Tibial artery (tissue), 4 donors: ENCODE results near the gene ACOT7.

ENCODE experiments used
- DNase-seq, 2 donors: peaks; one replicate each; pipeline ENCODE4 v3.0.0-alpha.2; 2019
- H3K27ac ChIP-seq, 2 donors: fragments of 200-600 bp; sonication (generic) in 1 of 2; 1 replicate in 1 of 2; 2 replicates in 1 of 2; pipeline ENCODE4 v1.5.1; 2018 to 2019; ENCODE audit warnings: mild to moderate bottlenecking in 1 of 2
- H3K27me3 ChIP-seq, 2 donors: fragments of 200-600 bp; sonication (generic) in 1 of 2; one replicate each; pipeline versions ENCODE4 v1.5.1 to v1.6.0; 2016 to 2019
- H3K36me3 ChIP-seq, 3 donors: fragments of 200-600 bp; sonication (generic) in 2 of 3; one replicate each; pipeline ENCODE4 v1.5.1; 2016 to 2019; ENCODE audit warnings: mild to moderate bottlenecking in 2 of 3
- H3K4me1 ChIP-seq, 4 donors: fragments of 200-600 bp; sonication (generic) in 2 of 4; 1 replicate in 3 of 4; 2 replicates in 1 of 4; pipeline ENCODE4 v1.5.1; 2016 to 2019
- H3K4me3 ChIP-seq, 2 donors: fragments of 200-600 bp; sonication (generic) in 1 of 2; 1 replicate in 1 of 2; 2 replicates in 1 of 2; pipeline ENCODE4 v1.5.1; 2018 to 2019; ENCODE audit warnings: mild to moderate bottlenecking in 2 of 2
- H3K9me3 ChIP-seq, 3 donors: fragments of 200-600 bp; sonication (generic) in 1 of 3; one replicate each; pipeline ENCODE4 v1.5.1; 2016 to 2019
- CTCF ChIP-seq, 2 experiments: fragments of 200-600 bp in 1 of 2; fragments of 450-650 bp in 1 of 2; IDR thresholded peaks; one replicate each; pipeline ENCODE4 v1.5.1; 2017 to 2019; ENCODE audit warnings: antibody characterized with exemption in 2 of 2, mild to moderate bottlenecking in 1 of 2, moderate library complexity in 1 of 2
- intact Hi-C: fragments of 100-400 bp; cut with DNase I; formaldehyde crosslinking; loops from one replicate; pipeline ENCODE4 v1.15.0; 2023; ENCODE audit warnings: low total_unique reads

ACOT7 gene

GRCh38 chr1:6414881-6415626 lies 21.5 kb upstream of the ACOT7 start:
- peaks cover 0 to 25% (median 14%) of the 10 kb centered on the region in 4 donors for H3K4me1 ChIP-seq
- no peak for DNase-seq
- no peak overlapping the region for H3K27ac ChIP-seq
- peaks cover 0 to 98% of the 10 kb centered on the region in 2 donors for H3K27me3 ChIP-seq
- no peaks in the 10 kb centered on the region for H3K36me3 ChIP-seq
- H3K9me3 ChIP-seq, result no peaks in the 10 kb centered on the region
- H3K4me3 ChIP-seq, result no peak overlapping the region
- intact Hi-C loops, result no loop called here
- no peak for TF ChIP-seq CTCF (IDR thresholded peaks at IDR 0.05)

- no peak overlapping the region for H3K27ac ChIP-seq
- H3K36me3 ChIP-seq, result no peaks in the 10 kb centered on the region
- intact Hi-C loops, result no loop called here
- no peak for TF ChIP-seq CTCF (IDR thresholded peaks at IDR 0.05)
- H3K4me1 ChIP-seq, result peaks cover 0 to 19% (median 8%) of the 10 kb centered on the region in 4 donors
- H3K4me3 ChIP-seq, result no peak overlapping the region
- no peak for DNase-seq
- no peaks in the 10 kb centered on the region for H3K9me3 ChIP-seq
- peaks cover 0 to 92% of the 10 kb centered on the region in 2 donors for H3K27me3 ChIP-seq
Observed at GRCh38 chr1:6414443-6414844, 20.9 kb upstream of the ACOT7 start.

- H3K27ac ChIP-seq, result no peak overlapping the region
- DNase-seq, result no peak
- H3K4me1 ChIP-seq, result peaks cover 0 to 9% (median 0%) of the 10 kb centered on the region in 4 donors
- peaks cover 0 to 84% of the 10 kb centered on the region in 2 donors for H3K27me3 ChIP-seq
- intact Hi-C loops, result no loop called here
- H3K36me3 ChIP-seq, result no peaks in the 10 kb centered on the region
- no peak for TF ChIP-seq CTCF (IDR thresholded peaks at IDR 0.05)
- H3K9me3 ChIP-seq, result no peaks in the 10 kb centered on the region
- no peak overlapping the region for H3K4me3 ChIP-seq
Observed at GRCh38 chr1:6412896-6413295, 19.3 kb upstream of the ACOT7 start.

- H3K27me3 ChIP-seq, result peaks cover 0 to 67% of the 10 kb centered on the region in 2 donors
- no peak overlapping the region for H3K27ac ChIP-seq
- no peaks in the 10 kb centered on the region for H3K9me3 ChIP-seq
- DNase-seq, result no peak
- no peak for TF ChIP-seq CTCF (IDR thresholded peaks at IDR 0.05)
- H3K4me1 ChIP-seq, result peaks cover 0 to 9% (median 0%) of the 10 kb centered on the region in 4 donors
- no peaks in the 10 kb centered on the region for H3K36me3 ChIP-seq
- no peak overlapping the region for H3K4me3 ChIP-seq
- intact Hi-C loops, result no loop called here
Observed at GRCh38 chr1:6410248-6410893, 16.8 kb upstream of the ACOT7 start.

GRCh38 chr1:6409733-6410132 lies 16.2 kb upstream of the ACOT7 start:
- intact Hi-C loops, result no loop called here
- peaks cover 0 to 4% (median 0%) of the 10 kb centered on the region in 4 donors for H3K4me1 ChIP-seq

More at GRCh38 chr1:6409733-6410132, 16.2 kb upstream of the ACOT7 start:
- Histone ChIP-seq H3K27me3 (peaks cover 0 to 63% of the 10 kb centered on the region in 2 donors), H3K27ac (no peak overlapping the region), H3K4me3 (no peak overlapping the region), H3K36me3 (no peaks in the 10 kb centered on the region), H3K9me3 (no peaks in the 10 kb centered on the region)
- no peak for DNase-seq
- no peak for TF ChIP-seq CTCF (IDR thresholded peaks at IDR 0.05)
